ENCODE data around the gene NRXN3.

- no peak for TF ChIP-seq CTCF (IDR thresholded peaks at IDR 0.05)
- TF ChIP-seq POLR2AphosphoS5 (IDR thresholded peaks at IDR 0.05; ENCODE audit: low read depth, low read length): no peak
- TF ChIP-seq SIN3A (IDR thresholded peaks at IDR 0.05; ENCODE audit: borderline replicate concordance, insufficient read depth, low read depth, low read length): no peak
- no peak for TF ChIP-seq REST (IDR thresholded peaks at IDR 0.05; ENCODE audit: insufficient read depth in 1 of 2, low read depth in 2 of 2, low read length in 1 of 2)
- no peak for TF ChIP-seq TCF7L2 (IDR thresholded peaks at IDR 0.05; ENCODE audit: low read depth, low read length)
Observed at GRCh38 chr14:79101388-79101787, 931.2 kb downstream of the NRXN3 start.

Data from Panc1 (cell line).